Mesendoderm (in vitro differentiated cells): Measurements from ENCODE around the gene CMTM8.

Experiments
- DNase-seq: peaks from one replicate; pipeline ENCODE4 v3.0.0; 2013
- H2AK5ac ChIP-seq: 2 replicates; pipeline ENCODE4 v1.6.1; 2013; ENCODE audit warnings: low read length, inconsistent platforms
- H2BK120ac ChIP-seq: 2 replicates; pipeline ENCODE4 v1.6.1; 2013; ENCODE audit warnings: low read depth, mild to moderate bottlenecking, low read length, moderate library complexity, mixed read lengths
- H2BK15ac ChIP-seq: replicated peaks from 2 replicates; pipeline ENCODE4 v1.6.1; 2013; ENCODE audit warnings: low read depth, mild to moderate bottlenecking, moderate library complexity
- H2BK5ac ChIP-seq: 2 replicates; pipeline ENCODE4 v1.6.1; 2013; ENCODE audit warnings: low read length, inconsistent platforms
- H3K18ac ChIP-seq: 2 replicates; pipeline ENCODE4 v1.6.1; 2013; ENCODE audit warnings: mild to moderate bottlenecking, low read length, mixed read lengths
- H3K23ac ChIP-seq: one replicate; pipeline ENCODE4 v1.6.1; 2013; ENCODE audit warnings: low read length
- H3K27ac ChIP-seq: 2 replicates; pipeline ENCODE4 v1.5.1; 2013; ENCODE audit warnings: low read depth, mild to moderate bottlenecking, inconsistent platforms, low read length, moderate library complexity
- H3K27me3 ChIP-seq: 2 replicates; pipeline ENCODE4 v1.6.1; 2013; ENCODE audit warnings: low read length, control low read depth, mild to moderate bottlenecking, inconsistent platforms; ENCODE audit not compliant: insufficient read depth, poor library complexity
- H3K36me3 ChIP-seq: 2 replicates; pipeline ENCODE4 v1.6.1; 2013; ENCODE audit warnings: low read length, inconsistent platforms; ENCODE audit not compliant: control insufficient read depth, insufficient read depth
- H3K4ac ChIP-seq: one replicate; pipeline ENCODE4 v1.6.1; 2013; ENCODE audit warnings: low read depth, mild to moderate bottlenecking, low read length, moderate library complexity
- H3K4me1 ChIP-seq: 2 replicates; pipeline ENCODE4 v1.6.1; 2013; ENCODE audit warnings: low read depth, low read length, inconsistent platforms; ENCODE audit not compliant: control insufficient read depth
- H3K4me2 ChIP-seq: 2 replicates; pipeline ENCODE4 v1.6.1; 2013; ENCODE audit warnings: low read length
- H3K4me3 ChIP-seq: 2 replicates; pipeline ENCODE4 v1.5.1; 2013; ENCODE audit warnings: mild to moderate bottlenecking, low read length
- H3K56ac ChIP-seq: one replicate; pipeline ENCODE4 v1.6.1; 2013; ENCODE audit warnings: low read length
- H3K79me1 ChIP-seq: 2 replicates; pipeline ENCODE4 v1.6.1; 2013; ENCODE audit warnings: low read length, inconsistent platforms
- H3K79me2 ChIP-seq: 2 replicates; pipeline ENCODE4 v1.6.1; 2013; ENCODE audit warnings: mild to moderate bottlenecking, low read length; ENCODE audit not compliant: control insufficient read depth, insufficient read depth
- H3K9ac ChIP-seq: 2 replicates; pipeline ENCODE4 v1.6.1; 2013; ENCODE audit warnings: low read length, inconsistent platforms
- H4K5ac ChIP-seq: one replicate; pipeline ENCODE4 v1.6.1; 2013; ENCODE audit warnings: low read length
- H4K8ac ChIP-seq: one replicate; pipeline ENCODE4 v1.6.1; 2013; ENCODE audit warnings: low read depth, mild to moderate bottlenecking, control low read depth, low read length, moderate library complexity
- WGBS: extraction: QIAGEN DNeasy Blood & Tissue Kit; methylation state at CpG from one replicate; pipeline ENCODE4 v1.1.7; 2013; ENCODE audit warnings: low lambda C conversion rate, missing lambda C conversion rate; ENCODE audit not compliant: insufficient coverage; ENCODE audit errors: extremely low coverage; 5-methylcytosine and 5-hydroxymethylcytosine counted together

Gene CMTM8

DNA sequence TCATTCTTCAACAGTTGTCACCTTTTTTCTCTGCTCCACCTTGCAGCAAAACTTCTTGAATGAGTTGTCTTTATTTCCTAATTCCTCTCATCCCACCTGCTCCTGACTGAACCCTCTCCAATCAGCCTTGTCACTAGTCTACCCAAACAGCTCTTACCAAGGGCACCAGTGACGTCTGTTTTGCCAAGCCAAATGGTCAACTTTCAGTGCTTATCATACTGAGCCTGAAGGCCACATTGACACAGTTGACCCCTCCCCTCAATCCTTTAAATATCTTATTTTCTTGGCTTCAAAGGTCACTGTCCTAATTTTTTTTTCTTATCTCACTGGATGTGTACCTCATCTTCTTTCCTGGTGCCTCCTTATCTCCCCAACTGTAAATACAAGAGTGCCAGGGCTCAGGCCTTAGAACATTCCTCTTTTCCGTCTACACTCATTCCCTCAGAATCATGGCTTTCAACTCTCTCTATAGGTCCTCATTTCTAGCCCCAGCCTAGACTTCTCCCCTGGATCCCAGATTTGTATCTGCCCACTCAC lies 43.2 kb downstream of the CMTM8 start:
- no peak for DNase-seq
- Histone ChIP-seq H3K4me3 (no peak overlapping the region), H2AK5ac (no peak overlapping the region), H2BK5ac (no peak overlapping the region), H3K79me1 (no peaks in the 10 kb centered on the region), H3K36me3 (no peaks in the 10 kb centered on the region), H2BK120ac (no peak overlapping the region), H3K9ac (no peak overlapping the region), H3K18ac (no peak overlapping the region), H4K8ac (no peak overlapping the region), H3K4me2 (no peak overlapping the region), H3K4me1 (no peaks in the 10 kb centered on the region), H3K27ac (no peak overlapping the region), H3K27me3 (no peaks in the 10 kb centered on the region), H3K56ac (no peak overlapping the region), H3K4ac (no peak overlapping the region), H4K5ac (no peak overlapping the region), H2BK15ac (no peak overlapping the region), H3K79me2 (no peaks in the 10 kb centered on the region), H3K23ac (no peak overlapping the region)
- WGBS, result no CpG with 5 or more reads among the region's 2 CpGs

DNA sequence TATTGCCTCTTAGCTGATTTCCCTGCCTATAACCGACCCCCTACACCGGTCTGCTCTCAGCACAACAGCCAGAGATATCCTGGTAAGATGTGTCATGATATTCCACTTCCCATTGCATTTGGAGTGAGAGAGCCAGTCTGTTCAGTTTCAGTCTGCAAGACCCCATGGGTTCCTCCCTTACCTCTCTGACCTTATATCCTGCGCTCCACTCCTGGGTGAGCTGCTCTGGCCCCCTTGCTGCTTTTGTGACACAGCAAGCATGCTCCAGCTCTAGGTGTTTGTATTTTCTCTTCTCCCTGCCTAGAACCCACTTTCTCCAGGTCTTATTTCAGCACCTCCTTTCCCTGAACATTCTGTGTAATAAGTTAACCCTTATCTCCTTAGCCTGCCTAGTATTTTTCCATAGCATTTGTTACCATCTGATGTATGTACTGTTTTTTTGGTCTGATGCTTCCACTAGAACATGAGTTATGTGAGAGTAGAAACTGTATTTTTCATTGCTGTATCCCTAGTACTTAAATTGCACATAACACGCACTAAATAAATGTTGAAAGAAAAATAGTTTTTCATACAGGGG lies 44.2 kb downstream of the CMTM8 start:
- Histone ChIP-seq H3K4me2 (no peak overlapping the region), H3K4me3 (no peak overlapping the region), H3K56ac (no peak overlapping the region), H3K18ac (no peak overlapping the region), H3K27ac (no peak overlapping the region), H2BK5ac (no peak overlapping the region), H2BK120ac (no peak overlapping the region), H3K23ac (no peak overlapping the region), H3K79me1 (no peaks in the 10 kb centered on the region), H3K27me3 (no peaks in the 10 kb centered on the region), H3K9ac (no peak overlapping the region), H2AK5ac (no peak overlapping the region), H3K36me3 (no peaks in the 10 kb centered on the region), H3K4ac (no peak overlapping the region), H3K4me1 (no peaks in the 10 kb centered on the region), H2BK15ac (no peak overlapping the region), H4K8ac (no peak overlapping the region), H3K79me2 (no peaks in the 10 kb centered on the region), H4K5ac (no peak overlapping the region)
- DNase-seq, result no peak
- WGBS, result no CpG with 5 or more reads among the region's 4 CpGs

- Histone ChIP-seq H3K4me3 (no peak overlapping the region), H2AK5ac (no peak overlapping the region), H3K56ac (peak overlapping the region; percentile 15), H3K4ac (no peak overlapping the region), H3K4me1 (no peaks in the 10 kb centered on the region), H2BK15ac (no peak overlapping the region), H3K27me3 (no peaks in the 10 kb centered on the region), H4K8ac (no peak overlapping the region), H3K79me2 (no peaks in the 10 kb centered on the region), H3K9ac (no peak overlapping the region), H3K79me1 (no peaks in the 10 kb centered on the region), H3K36me3 (no peaks in the 10 kb centered on the region), H4K5ac (no peak overlapping the region), H3K23ac (peak overlapping the region; percentile 66), H3K4me2 (no peak overlapping the region), H3K27ac (no peak overlapping the region), H2BK120ac (no peak overlapping the region), H2BK5ac (no peak overlapping the region), H3K18ac (no peak overlapping the region)
- no CpG with 5 or more reads among the region's 14 CpGs for WGBS
- DNase-seq, result no peak
Measured at GRCh38 chr3:32283304-32283703, 44.8 kb downstream of the CMTM8 start.

GRCh38 chr3:32284443-32285212 lies 46.1 kb downstream of the CMTM8 start:
- H3K36me3 ChIP-seq, result no peaks in the 10 kb centered on the region
- H4K8ac ChIP-seq, result no peak overlapping the region
- no peaks in the 10 kb centered on the region for H3K79me1 ChIP-seq
- H3K27me3 ChIP-seq, result no peaks in the 10 kb centered on the region
- H3K56ac ChIP-seq, result no peak overlapping the region
- H2AK5ac ChIP-seq, result no peak overlapping the region
- no peak overlapping the region for H3K23ac ChIP-seq
- H3K27ac ChIP-seq, result no peak overlapping the region
- no peak for DNase-seq
- no peaks in the 10 kb centered on the region for H3K79me2 ChIP-seq
- H3K4ac ChIP-seq, result no peak overlapping the region
- no peak overlapping the region for H3K9ac ChIP-seq
- WGBS, result no CpG with 5 or more reads among the region's 6 CpGs
- H2BK120ac ChIP-seq, result no peak overlapping the region
- H2BK15ac ChIP-seq, result no peak overlapping the region
- H3K4me3 ChIP-seq, result no peak overlapping the region
- no peak overlapping the region for H2BK5ac ChIP-seq
- H3K4me1 ChIP-seq, result no peaks in the 10 kb centered on the region
- H4K5ac ChIP-seq, result no peak overlapping the region
- no peak overlapping the region for H3K18ac ChIP-seq
- no peak overlapping the region for H3K4me2 ChIP-seq

- H4K8ac ChIP-seq, result no peak overlapping the region
- H2BK15ac ChIP-seq, result no peak overlapping the region
- no peak overlapping the region for H3K4ac ChIP-seq
- no peaks in the 10 kb centered on the region for H3K36me3 ChIP-seq
- H3K27ac ChIP-seq, result no peak overlapping the region
- no peak overlapping the region for H3K9ac ChIP-seq
- no peak overlapping the region for H3K23ac ChIP-seq
- no peaks in the 10 kb centered on the region for H3K27me3 ChIP-seq
- H3K18ac ChIP-seq, result no peak overlapping the region
- H2BK5ac ChIP-seq, result no peak overlapping the region
- H4K5ac ChIP-seq, result no peak overlapping the region
- no peak overlapping the region for H3K4me2 ChIP-seq
- no peaks in the 10 kb centered on the region for H3K79me2 ChIP-seq
- WGBS, result no CpG with 5 or more reads among the region's 8 CpGs
- DNase-seq, result no peak
- H3K4me3 ChIP-seq, result no peak overlapping the region
- no peak overlapping the region for H3K56ac ChIP-seq
- no peak overlapping the region for H2BK120ac ChIP-seq
- H2AK5ac ChIP-seq, result no peak overlapping the region
- no peaks in the 10 kb centered on the region for H3K79me1 ChIP-seq
- no peaks in the 10 kb centered on the region for H3K4me1 ChIP-seq
Measured at GRCh38 chr3:32285891-32286290, 47.4 kb downstream of the CMTM8 start.
